ENCODE data around the gene LTB. TPM values are rescaled to one million over a fixed set of nuclear protein-coding genes. Genes with fewer than 3 reads are reported as not detected.

LTB gene
- total and polyA plus RNA-seq, 9 of the 15 experiments (the other 6 are each of a cell fraction or from before 2014, with no cell fraction given): 0.07 to 0.51 TPM; not detected in 7

GRCh38 chr6:31558631-31559500 lies 23.4 kb downstream of the LTB start (continued):
- TF ChIP-seq TEAD1 (CRISPR knock-in tag; IDR thresholded peaks at IDR 0.05) (peak in 1 of 2 experiments; percentile 4; a peak in 1 of 4 replicates), NFE2 (IDR thresholded peaks at IDR 0.05; ENCODE audit: low read depth) (peak; percentile 97), MTA1 (IDR thresholded peaks at IDR 0.05; ENCODE audit: borderline replicate concordance) (peak; percentile 17; the same call in 1 of the 2 replicates), ZNF695 (CRISPR knock-in tag; IDR thresholded peaks at IDR 0.05) (no peak), ZBTB33 (CRISPR knock-in tag; IDR thresholded peaks at IDR 0.05) (0 out of 2 replicates have a peak, but pooled peaks have one; percentile 19), MLLT1 (IDR thresholded peaks at IDR 0.05) (no peak), MAFG (tag; conservative IDR thresholded peaks at IDR 0.05) (peak; percentile 70), MAFF (IDR thresholded peaks at IDR 0.05; ENCODE audit: low read length) (peak; percentile 53; the same call in 1 of the 2 replicates), HDAC1 (IDR thresholded peaks at IDR 0.05) (peak in 1 of 2 experiments; percentile 47; a peak in 1 of 4 replicates), KDM5B (IDR thresholded peaks at IDR 0.05; ENCODE audit: insufficient replicate concordance, low read depth, low read length) (no peak), ATF7 (IDR thresholded peaks at IDR 0.05) (peak; percentile 43; the same call in 1 of the 2 replicates), GABPB1 (CRISPR knock-in tag; IDR thresholded peaks at IDR 0.05) (peak; percentile 70), ZNF592 (IDR thresholded peaks at IDR 0.05) (no peak), POLR2H (tag; IDR thresholded peaks at IDR 0.05; ENCODE audit: low read depth) (peak; percentile 41; the same call in 1 of the 2 replicates), MEF2D (tag; conservative IDR thresholded peaks at IDR 0.05; ENCODE audit: low read depth) (peak; percentile 96), ELF4 (CRISPR knock-in tag; IDR thresholded peaks at IDR 0.05) (0 out of 2 replicates have a peak, but pooled peaks have one; percentile 3), HMBOX1 (IDR thresholded peaks at IDR 0.05) (0 out of 2 replicates have a peak, but pooled peaks have one; percentile 20), RNF2 (IDR thresholded peaks at IDR 0.05) (peak; percentile 94; the same call in 1 of the 2 replicates)

Data from K562 (cell line).